Endothelial cell of umbilical vein (primary cell): Measurements from ENCODE around the gene LTBP1. TPM values are rescaled to one million over a fixed set of nuclear protein-coding genes. Genes with fewer than 3 reads are reported as not detected.
A peak's percentile ranks its signal among the peaks of the same experiment; 100 is the strongest.

ENCODE experiments used
- BruUV-seq: library from RNA; stranded (reverse); fragments of 400-500 nt; replicated peaks from 2 replicates; lab custom pipeline; 2021; lab: Mats Ljungman, UMichigan
- CTCF ChIA-PET: fragments of 300-600, 350-600 bp; sonication (Branson Sonifier 250); formaldehyde crosslinking; loops from one replicate; lab custom pipeline; 2021; ENCODE audit warnings: antibody characterized with exemption, inconsistent platforms; lab: Charles Lee
- POLR2A ChIA-PET: fragments of 300-600, 350-600 bp; sonication (Branson Sonifier 250); formaldehyde crosslinking; loops from one replicate; lab custom pipeline; 2021; ENCODE audit warnings: antibody characterized with exemption, inconsistent platforms; lab: Charles Lee
- DNase-seq: peaks from one replicate; pipeline ENCODE4 v3.0.0-alpha.2; 2011; ENCODE audit warnings: low read depth, low spot score
- FAIRE-seq: peaks from 2 replicates; lab custom pipeline; 2011; peaks lifted over from hg19 to GRCh38; lab: Jason Lieb, UNC
- H2AFZ ChIP-seq: 2 replicates; pipeline ENCODE4 v1.6.0; 2012; ENCODE audit warnings: low read depth, low read length, control low read depth, inconsistent platforms
- H3K27ac ChIP-seq: 2 replicates; pipeline ENCODE4 v1.5.1; 2011; ENCODE audit warnings: low read depth, mild to moderate bottlenecking, control low read depth, low read length, moderate library complexity; ENCODE audit not compliant: insufficient read depth
- H3K27me3 ChIP-seq, 2 experiments: 2 replicates each; pipeline versions ENCODE4 v1.6.0 to v1.6.1; 2011; ENCODE audit warnings: low read length in 2 of 2, mixed read lengths in 1 of 2; ENCODE audit not compliant: control insufficient read depth in 2 of 2, insufficient read depth in 2 of 2
- H3K36me3 ChIP-seq, 2 experiments: 2 replicates in 1 of 2; 3 replicates in 1 of 2; pipeline ENCODE4 v1.5.1; 2011; ENCODE audit warnings: low read length in 2 of 2, mild to moderate bottlenecking in 1 of 2, moderate library complexity in 1 of 2; ENCODE audit not compliant: control insufficient read depth in 2 of 2, insufficient read depth in 2 of 2; ENCODE audit errors: extremely low read depth in 1 of 2
- H3K4me1 ChIP-seq: 3 replicates; pipeline ENCODE4 v1.5.1; 2011; ENCODE audit warnings: mild to moderate bottlenecking, low read length; ENCODE audit not compliant: control insufficient read depth, insufficient read depth; ENCODE audit errors: extremely low read depth
- H3K4me2 ChIP-seq: 2 replicates; pipeline ENCODE4 v1.6.1; 2011; ENCODE audit warnings: low read length, control low read depth, mixed read lengths; ENCODE audit not compliant: insufficient read depth
- H3K4me3 ChIP-seq, 3 experiments: fragments of 200-600 bp in 1 of 3; sonication (generic), shearing (Covaris generic) in 1 of 3; replicated peaks in 1 of 3; 2 replicates each; pipeline ENCODE4 v1.5.1; 2011 to 2016; ENCODE audit warnings: control low read depth in 3 of 3, low read length in 3 of 3, mild to moderate bottlenecking in 2 of 3, inconsistent platforms in 1 of 3, low read depth in 1 of 3, moderate library complexity in 1 of 3; ENCODE audit not compliant: insufficient read depth in 1 of 3
- H3K79me2 ChIP-seq: 2 replicates; pipeline ENCODE4 v1.6.0; 2012; ENCODE audit warnings: low read length, inconsistent platforms; ENCODE audit not compliant: control insufficient read depth, insufficient read depth
- H3K9ac ChIP-seq: replicated peaks from 2 replicates; pipeline ENCODE3; 2011; ENCODE audit warnings: low read length, control low read depth; ENCODE audit not compliant: insufficient read depth; ENCODE audit errors: extremely low read depth
- H3K9me1 ChIP-seq: replicated peaks from 3 replicates; pipeline ENCODE4 v1.6.0; 2011; ENCODE audit warnings: mild to moderate bottlenecking, low read length; ENCODE audit not compliant: control insufficient read depth, insufficient read depth; ENCODE audit errors: extremely low read depth
- H3K9me3 ChIP-seq: replicated peaks from 2 replicates; pipeline ENCODE4 v1.5.1; 2012; ENCODE audit warnings: low read length, inconsistent platforms; ENCODE audit not compliant: control insufficient read depth, insufficient read depth
- H4K20me1 ChIP-seq: replicated peaks from 2 replicates; pipeline ENCODE3; 2011; ENCODE audit warnings: mild to moderate bottlenecking, low read length; ENCODE audit not compliant: control insufficient read depth, insufficient read depth; ENCODE audit errors: extremely low read depth
- CTCF ChIP-seq, 2 donors: IDR thresholded peaks; 1 replicate in 1 of 2; 2 replicates in 1 of 2; pipeline ENCODE4 v1.5.1; 2011; ENCODE audit warnings: low read length in 2 of 2, mild to moderate bottlenecking in 2 of 2, moderate library complexity in 2 of 2, control low read depth in 1 of 2, inconsistent platforms in 1 of 2, low read depth in 1 of 2; ENCODE audit not compliant: insufficient read depth in 1 of 2; ENCODE audit errors: extremely low read depth in 1 of 2
- EZH2 ChIP-seq: IDR thresholded peaks from 2 replicates; pipeline ENCODE4 v1.6.1; 2012; ENCODE audit warnings: borderline replicate concordance, low read depth, mild to moderate bottlenecking, moderate library complexity, low read length, inconsistent platforms; ENCODE audit not compliant: severe bottlenecking
- FOS ChIP-seq: IDR thresholded peaks from 2 replicates; pipeline ENCODE4 v1.6.1; 2011; ENCODE audit warnings: mild to moderate bottlenecking, low read length, moderate library complexity, borderline replicate concordance; ENCODE audit not compliant: insufficient read depth
- GATA2 ChIP-seq: IDR thresholded peaks from 2 replicates; pipeline ENCODE4 v1.7.0; 2011; ENCODE audit warnings: low read depth, mild to moderate bottlenecking, moderate library complexity, mixed read lengths, low read length; ENCODE audit not compliant: insufficient read length, insufficient read depth
- JUN ChIP-seq: IDR thresholded peaks from 2 replicates; pipeline ENCODE4 v1.6.1; 2011; ENCODE audit warnings: borderline replicate concordance, low read depth; ENCODE audit not compliant: insufficient read length, insufficient read depth
- MAX ChIP-seq: IDR thresholded peaks from 2 replicates; pipeline ENCODE4 v1.6.1; 2011; ENCODE audit not compliant: insufficient read depth, insufficient read length
- MYC ChIP-seq: IDR thresholded peaks from one replicate; pipeline ENCODE4 v1.6.1; 2011; ENCODE audit warnings: mild to moderate bottlenecking, low read depth, low read length
- POLR2A ChIP-seq: IDR thresholded peaks from 2 replicates; pipeline ENCODE4 v1.6.1; 2012; ENCODE audit warnings: low read depth, mild to moderate bottlenecking, control low read depth, low read length
- POLR2AphosphoS5 ChIP-seq: IDR thresholded peaks from 2 replicates; pipeline ENCODE4 v1.6.1; 2012; ENCODE audit warnings: low read depth, mild to moderate bottlenecking, control low read depth, low read length, moderate library complexity; ENCODE audit not compliant: insufficient read depth
- dilution Hi-C: fragments of 300-500 bp; cut with MboI; formaldehyde crosslinking; loops from one replicate; pipeline ENCODE4 v1.15.0; 2019; ENCODE audit warnings: low sequenced_read_pairs; ENCODE audit not compliant: extremely low pct_ligation_motif_present
- intact Hi-C: fragments of 100-400 bp; cut with micrococcal nuclease; formaldehyde crosslinking; loops from one replicate; pipeline ENCODE4 v1.10.0; 2022
- polyA plus RNA-seq, 4 experiments: library from polyadenylated mRNA; depleted of rRNA in 3 of 4; stranded (reverse) in 3 of 4; unstranded in 1 of 4; fragments of >200 nt; gene quantifications; 2 replicates each; pipeline versions ENCODE4 v1.2.1 to v1.2.3, GENCODE V29; 2011 to 2012; ENCODE audit warnings: missing spikeins in 1 of 4
- total RNA-seq: library from RNA; stranded (reverse); gene quantifications from 2 replicates; pipeline ENCODE4 v1.2.3, GENCODE V29; 2021

The LTBP1 gene
- total and polyA plus RNA-seq, 2 donors (not counting 3 experiments of a cell fraction or from before 2014, with no cell fraction given) = 57.4 to 68.2 TPM

GRCh38 chr2:33158482-33159003 lies 211.8 kb downstream of the LTBP1 start:
- H3K27me3 ChIP-seq = no peaks in the 10 kb centered on the region
- POLR2A ChIA-PET = no interaction called here
- dilution Hi-C loops = no loop called here
- H4K20me1 ChIP-seq = no peaks in the 10 kb centered on the region
- H3K9me1 ChIP-seq = no peaks in the 10 kb centered on the region
- TF ChIP-seq POLR2AphosphoS5 = peak; percentile 52
- TF ChIP-seq EZH2 = no peak
- TF ChIP-seq MYC = no peak
- TF ChIP-seq MAX = no peak
- TF ChIP-seq JUN = peak; percentile 62
- peak; percentile 34 for TF ChIP-seq POLR2A
- peak; percentile 56 for TF ChIP-seq GATA2
- TF ChIP-seq CTCF (IDR thresholded peaks at IDR 0.05; ENCODE audit: extremely low read depth in 1 of 2, insufficient read depth in 1 of 2, low read depth in 1 of 2, low read length in 2 of 2) = no peak
- peak; percentile 81 for TF ChIP-seq FOS
- H3K9me3 ChIP-seq = no peaks in the 10 kb centered on the region
- H3K9ac ChIP-seq = peak overlapping the region; percentile 44
- H3K27ac ChIP-seq = peak overlapping the region; percentile 88
- no peaks in the 10 kb centered on the region for H3K36me3 ChIP-seq
- peak overlapping the region; percentile 42 for H2AFZ ChIP-seq
- BruUV-seq = no TSS peak
- peak; percentile 85 for DNase-seq
- CTCF ChIA-PET = no interaction called here
- H3K79me2 ChIP-seq = peaks cover 4% of the 10 kb centered on the region
- no peak overlapping the region for H3K4me3 ChIP-seq
- FAIRE-seq = peak; percentile 96
- peaks cover 19% of the 10 kb centered on the region for H3K4me1 ChIP-seq
- intact Hi-C loops = no loop called here
- H3K4me2 ChIP-seq = peak overlapping the region; percentile 69
